Measurements from ENCODE around the gene LBR.

The LBR gene

GRCh38 chr1:225410036-225410435 lies 17.8 kb downstream of the LBR start:
- H3K4me3 ChIP-seq (ENCODE audit: low read depth, low read length) = no peak overlapping the region
- no peak for DNase-seq
- H3K36me3 ChIP-seq (replicated peaks) = peaks cover 27% of the 10 kb centered on the region
- in situ Hi-C loops (cut with HindIII; ENCODE audit: low pct_ligation_motif_present, low sequenced_read_pairs) = no loop called here
- H3K27me3 ChIP-seq (replicated peaks) = no peaks in the 10 kb centered on the region
- H3K27ac ChIP-seq = no peak overlapping the region
- no peak for TF ChIP-seq CTCF (IDR thresholded peaks at IDR 0.05; ENCODE audit: low read depth, low read length, missing control alignments)

- Histone ChIP-seq H3K27ac (no peak overlapping the region), H3K4me3 (ENCODE audit: low read depth, low read length) (no peak overlapping the region), H3K36me3 (replicated peaks) (peaks cover 22% of the 10 kb centered on the region), H3K27me3 (replicated peaks) (no peaks in the 10 kb centered on the region)
- no peak for DNase-seq
- no peak for TF ChIP-seq CTCF (IDR thresholded peaks at IDR 0.05; ENCODE audit: low read depth, low read length, missing control alignments)
- in situ Hi-C loops (cut with HindIII; ENCODE audit: low pct_ligation_motif_present, low sequenced_read_pairs) = no loop called here
Observed at GRCh38 chr1:225409051-225409450, 18.8 kb downstream of the LBR start.

GRCh38 chr1:225408249-225408648 lies 19.6 kb downstream of the LBR start:
- in situ Hi-C loops (cut with HindIII; ENCODE audit: low pct_ligation_motif_present, low sequenced_read_pairs) = no loop called here
- Histone ChIP-seq H3K27me3 (replicated peaks) (no peaks in the 10 kb centered on the region), H3K36me3 (replicated peaks) (peaks cover 22% of the 10 kb centered on the region), H3K27ac (no peak overlapping the region), H3K4me3 (ENCODE audit: low read depth, low read length) (no peak overlapping the region)
- DNase-seq = no peak
- no peak for TF ChIP-seq CTCF (IDR thresholded peaks at IDR 0.05; ENCODE audit: low read depth, low read length, missing control alignments)

- Histone ChIP-seq H3K4me3 (ENCODE audit: low read depth, low read length) (no peak overlapping the region), H3K27me3 (replicated peaks) (no peaks in the 10 kb centered on the region), H3K27ac (no peak overlapping the region), H3K36me3 (replicated peaks) (peaks cover 22% of the 10 kb centered on the region)
- TF ChIP-seq CTCF (IDR thresholded peaks at IDR 0.05; ENCODE audit: low read depth, low read length, missing control alignments) = no peak
- in situ Hi-C loops (cut with HindIII; ENCODE audit: low pct_ligation_motif_present, low sequenced_read_pairs) = no loop called here
- DNase-seq = no peak
Observed at GRCh38 chr1:225407755-225408154, 20.1 kb downstream of the LBR start.

- Histone ChIP-seq H3K36me3 (replicated peaks) (peaks cover 22% of the 10 kb centered on the region), H3K27me3 (replicated peaks) (no peaks in the 10 kb centered on the region), H3K4me3 (ENCODE audit: low read depth, low read length) (no peak overlapping the region), H3K27ac (no peak overlapping the region)
- no peak for TF ChIP-seq CTCF (IDR thresholded peaks at IDR 0.05; ENCODE audit: low read depth, low read length, missing control alignments)
- no peak for DNase-seq
- in situ Hi-C loops (cut with HindIII; ENCODE audit: low pct_ligation_motif_present, low sequenced_read_pairs) = no loop called here
Observed at GRCh38 chr1:225406976-225407725, 20.7 kb downstream of the LBR start.

- no peak for DNase-seq
- peaks cover 6% of the 10 kb centered on the region for H3K36me3 ChIP-seq (replicated peaks)
- H3K4me3 ChIP-seq (ENCODE audit: low read depth, low read length) = no peak overlapping the region
- no peak for TF ChIP-seq CTCF (IDR thresholded peaks at IDR 0.05; ENCODE audit: low read depth, low read length, missing control alignments)
- in situ Hi-C loops (cut with HindIII; ENCODE audit: low pct_ligation_motif_present, low sequenced_read_pairs) = no loop called here
- H3K27me3 ChIP-seq (replicated peaks) = no peaks in the 10 kb centered on the region
- H3K27ac ChIP-seq = no peak overlapping the region
Observed at GRCh38 chr1:225400968-225401367, 26.9 kb downstream of the LBR start.
